GM21423 (cell line): ENCODE measurements around the gene RSBN1L.

Experiments used
- ATAC-seq: cut with Tn5 transposase; IDR thresholded peaks from one replicate; pipeline ENCODE4 v1.9.1; 2021; ENCODE audit warnings: mild to moderate bottlenecking, moderate library complexity; ENCODE audit not compliant: unreplicated experiment

The RSBN1L gene

DNA sequence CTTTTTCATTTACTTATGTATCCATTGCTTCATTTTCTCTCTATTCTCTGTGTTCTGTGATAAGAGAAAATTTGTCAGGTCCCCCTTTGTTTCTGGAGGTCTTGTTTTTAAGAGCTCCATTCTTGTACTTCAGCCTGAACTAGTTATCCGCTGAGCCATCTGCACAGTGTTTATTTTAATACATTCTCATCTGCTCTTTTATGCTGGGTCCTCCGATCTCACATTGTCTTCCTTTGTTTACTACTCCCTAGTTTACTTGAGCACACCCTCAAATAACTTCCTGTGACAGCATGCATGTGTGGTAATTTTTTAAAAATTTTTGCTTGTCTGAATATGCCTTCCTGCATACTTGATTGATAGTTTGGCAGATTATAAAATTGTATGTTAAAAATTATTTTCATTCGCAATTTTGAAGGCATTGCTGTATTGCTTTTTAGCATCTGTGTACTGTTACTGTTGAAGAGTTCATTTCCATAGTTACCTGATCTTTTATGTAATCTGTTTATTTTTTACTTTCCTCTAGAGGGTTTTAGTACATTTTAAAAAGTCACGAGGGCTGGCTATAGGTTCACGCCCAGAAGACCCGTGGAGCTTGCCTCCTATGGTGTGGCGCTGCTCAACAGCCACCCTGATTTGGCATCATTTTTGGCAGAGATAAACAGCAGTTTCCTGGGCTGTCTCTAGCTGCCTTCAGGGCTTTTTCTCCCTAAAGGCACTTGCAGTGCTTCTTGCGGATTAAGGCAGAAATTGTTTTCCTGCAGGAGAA is 31.9 kb downstream of the RSBN1L start:
- ATAC-seq, result no peak

DNA sequence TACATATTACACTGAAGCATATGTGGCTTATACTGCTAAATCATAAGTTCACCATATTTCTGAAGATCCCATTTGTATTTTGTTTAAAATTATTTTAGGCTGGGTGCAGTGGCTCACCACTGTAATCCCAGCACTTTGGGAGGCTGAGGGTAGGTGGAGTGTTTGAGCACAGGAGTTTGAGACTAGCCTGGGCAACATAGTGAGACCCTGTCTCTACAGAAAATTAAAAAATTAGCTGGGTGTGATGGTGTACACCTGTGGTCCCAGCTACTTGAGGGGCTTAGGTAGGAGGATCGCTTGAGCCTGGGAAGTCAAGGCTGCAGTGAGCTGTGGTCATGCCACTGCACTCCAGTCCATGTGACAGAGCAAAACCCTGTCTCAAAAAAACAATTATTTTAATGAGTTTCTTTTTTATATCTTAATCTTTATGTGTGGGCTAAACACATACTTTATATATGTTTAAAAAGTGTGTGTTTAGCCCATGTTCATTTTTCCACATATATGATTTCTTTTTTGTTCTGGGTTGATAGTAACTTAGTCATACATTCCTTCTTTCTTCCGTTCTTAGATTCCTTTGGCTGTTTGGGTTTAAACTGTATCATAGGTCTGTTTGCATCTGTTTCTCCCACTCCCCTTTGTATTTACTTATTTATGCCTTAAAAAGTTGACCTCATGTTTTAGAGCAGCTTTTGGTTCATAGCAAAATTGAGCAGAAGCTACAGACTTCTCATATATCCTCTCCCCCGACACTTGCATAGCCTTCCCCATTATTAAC is 33.5 kb downstream of the RSBN1L start:
- no peak for ATAC-seq

DNA sequence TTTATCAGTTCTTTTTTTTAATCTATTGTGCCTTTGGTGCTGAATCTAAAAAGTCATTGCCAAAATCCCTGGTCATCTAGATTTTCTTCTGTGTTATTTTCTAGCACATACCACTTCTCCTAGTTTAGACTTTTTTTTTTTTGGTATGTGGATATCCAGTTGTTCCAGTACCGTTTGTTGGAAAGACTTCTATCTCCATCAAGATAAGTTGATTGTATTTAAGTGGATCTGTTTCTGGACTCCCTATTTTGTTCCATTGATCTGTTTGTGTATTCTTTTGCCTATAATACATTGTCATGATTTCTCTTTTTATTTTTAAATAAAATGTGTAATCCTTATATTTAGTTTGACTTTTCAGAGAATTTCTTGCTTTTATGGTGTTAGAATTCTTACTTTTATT is 35.5 kb downstream of the RSBN1L start:
- no peak for ATAC-seq

GRCh38 chr7:77734659-77735421 is 38.6 kb downstream of the RSBN1L start:
- ATAC-seq, result no peak

DNA sequence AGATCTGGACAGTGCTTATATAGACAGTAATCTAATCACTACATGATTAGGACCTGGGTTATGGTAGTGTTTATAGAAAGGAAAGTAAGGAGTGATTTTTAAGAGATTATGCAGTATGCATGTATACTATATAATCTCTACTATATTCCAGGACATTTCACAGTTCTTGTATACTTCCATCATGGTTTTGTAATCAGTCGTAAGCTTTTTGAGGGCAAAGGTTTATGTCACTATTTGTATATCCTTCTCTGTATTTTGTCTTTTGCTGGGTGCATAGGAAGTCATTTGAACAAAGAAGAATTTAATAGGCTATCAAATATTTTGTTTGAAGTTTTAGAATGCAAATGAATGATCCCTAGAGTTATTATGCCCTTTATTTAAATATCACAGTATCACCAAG is 39.2 kb downstream of the RSBN1L start:
- no peak for ATAC-seq

- no peak for ATAC-seq
These were observed 40.7 kb downstream of the RSBN1L start for GRCh38 chr7:77736991-77737390.

DNA sequence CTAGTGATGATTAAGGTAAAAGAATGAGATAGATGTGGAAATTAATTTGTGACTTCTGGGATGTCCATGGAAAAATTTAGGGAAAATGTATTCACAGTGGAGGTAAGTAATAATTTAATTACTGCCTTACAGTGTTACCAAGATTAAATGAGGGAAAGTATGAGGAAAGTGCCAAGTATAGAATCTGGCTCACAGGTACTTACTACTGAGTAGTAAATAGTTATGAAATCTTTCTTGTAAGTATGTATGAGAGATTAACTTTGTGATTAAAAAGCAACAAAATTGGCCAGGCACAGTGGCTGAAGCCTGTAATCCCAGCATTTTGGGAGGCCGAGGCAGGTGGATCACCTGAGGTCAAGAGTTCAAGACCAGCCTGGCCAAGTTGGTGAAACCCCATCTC is 42.1 kb downstream of the RSBN1L start:
- ATAC-seq, result no peak

GRCh38 chr7:77738871-77739270 is 42.6 kb downstream of the RSBN1L start:
- ATAC-seq, result no peak

DNA sequence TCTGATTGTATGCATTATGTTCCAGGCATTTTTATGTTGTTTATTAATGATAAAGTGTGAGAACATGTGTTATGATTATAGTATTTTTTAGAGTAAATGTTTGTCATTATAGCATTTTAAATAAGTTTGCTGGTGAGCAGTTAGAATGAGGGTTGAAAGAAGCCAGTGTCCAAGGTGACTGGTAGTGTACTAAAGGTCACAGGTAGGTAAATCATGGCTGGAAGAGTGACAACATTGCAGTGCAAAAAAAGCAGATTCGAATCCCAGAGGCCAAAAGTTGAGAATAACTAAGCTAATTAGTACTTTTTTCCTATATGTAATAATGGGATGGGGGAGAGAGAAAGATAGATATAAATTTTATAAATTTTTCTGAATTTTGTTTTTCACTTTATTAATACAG is 44.0 kb downstream of the RSBN1L start:
- no peak for ATAC-seq

DNA sequence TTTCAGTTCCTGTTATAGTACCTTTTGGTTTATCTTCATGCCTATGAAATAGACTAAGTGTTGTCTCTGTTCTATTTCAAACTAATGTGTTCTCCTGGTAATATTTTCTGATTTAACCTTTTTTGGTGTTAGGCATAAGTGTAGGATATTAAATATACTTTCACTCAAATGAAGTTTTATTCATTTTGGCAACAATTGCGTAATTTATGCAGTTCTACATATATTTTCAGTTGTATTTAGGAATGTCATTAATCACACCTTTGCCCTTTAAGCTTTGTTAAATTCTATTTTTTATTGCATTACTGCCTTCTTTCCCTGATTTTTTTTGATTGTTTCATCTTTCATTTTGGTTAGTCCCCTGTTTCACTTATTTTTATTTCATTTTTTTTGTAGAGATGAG is 47.3 kb downstream of the RSBN1L start:
- ATAC-seq, result no peak

- ATAC-seq, result no peak
These were observed 49.5 kb downstream of the RSBN1L start for GRCh38 chr7:77745746-77746145.

DNA sequence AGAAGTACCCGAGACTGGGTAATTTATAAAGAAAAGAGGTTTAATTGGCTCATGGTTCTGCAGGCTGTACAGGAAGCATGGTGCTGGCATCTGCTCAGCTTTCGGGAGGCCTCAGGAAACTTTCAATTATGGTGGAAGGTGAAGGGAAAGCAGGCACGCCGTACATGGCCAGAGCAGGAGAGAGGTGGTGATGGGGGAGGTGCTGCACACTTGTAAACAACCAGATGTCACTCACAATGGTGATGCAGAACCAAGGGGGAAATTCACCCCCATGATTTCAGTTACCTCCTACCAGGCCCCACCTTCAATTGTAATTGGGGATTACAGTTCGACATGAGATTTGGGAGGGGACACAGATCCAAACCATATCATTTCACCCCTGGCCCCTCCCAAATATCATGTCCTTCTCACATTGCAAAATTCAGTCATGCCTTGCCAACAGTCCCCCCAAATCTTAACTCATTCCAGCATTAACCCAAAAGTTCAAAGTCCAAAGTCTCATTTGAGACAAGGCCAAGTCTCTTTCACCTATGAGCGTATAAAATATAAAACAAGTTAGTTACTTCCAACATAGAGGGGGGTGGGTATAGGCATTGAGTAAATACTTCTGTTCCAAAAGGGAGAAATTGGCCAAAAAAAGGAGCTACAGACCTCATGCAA is 50.0 kb downstream of the RSBN1L start:
- ATAC-seq, result no peak

DNA sequence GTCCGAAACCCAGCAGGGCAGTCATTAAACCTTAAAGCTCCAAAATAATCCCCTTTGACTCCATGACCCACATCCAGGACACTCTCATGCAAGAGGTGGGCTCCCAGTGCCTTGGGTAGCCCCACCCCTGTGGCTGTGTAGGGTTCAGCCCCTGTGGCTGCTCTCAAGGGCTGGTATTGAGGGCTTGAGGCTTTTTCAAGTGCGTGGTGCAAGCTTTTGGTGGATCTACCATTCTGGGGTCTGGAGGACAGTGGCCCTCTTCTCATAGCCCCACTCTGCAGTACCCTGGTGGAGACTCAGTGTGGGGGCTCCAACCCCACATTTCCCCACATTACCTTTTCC is 50.5 kb downstream of the RSBN1L start:
- ATAC-seq, result no peak

GRCh38 chr7:77747178-77747577 is 50.9 kb downstream of the RSBN1L start:
- ATAC-seq, result no peak

- ATAC-seq, result no peak
These were observed 51.5 kb downstream of the RSBN1L start for GRCh38 chr7:77747718-77748117.

GRCh38 chr7:77752016-77752415 is 55.8 kb downstream of the RSBN1L start:
- no peak for ATAC-seq

- ATAC-seq, result no peak
These were observed 56.9 kb downstream of the RSBN1L start for GRCh38 chr7:77753173-77753572.

DNA sequence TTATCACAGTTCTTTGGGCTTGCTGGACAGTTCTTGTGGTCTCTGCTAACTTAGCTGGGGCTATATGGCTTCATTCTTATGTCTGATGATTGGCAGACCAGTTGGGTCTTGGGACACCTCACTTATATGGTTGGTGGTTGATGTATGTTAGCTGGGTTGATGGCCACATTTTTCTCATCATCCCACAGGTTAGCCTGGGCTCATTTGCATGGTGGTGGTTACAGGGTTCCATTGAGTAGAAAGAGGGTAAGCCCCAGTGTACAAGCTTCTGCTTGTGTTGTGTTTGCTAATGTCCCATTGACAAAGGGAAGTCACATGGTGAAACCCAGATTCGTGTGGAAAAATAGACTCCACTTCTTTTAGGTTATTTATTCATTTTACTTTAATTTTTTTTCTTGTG is 61.3 kb downstream of the RSBN1L start:
- ATAC-seq, result peak; percentile 93

GRCh38 chr7:77759294-77759889 is 63.1 kb downstream of the RSBN1L start:
- ATAC-seq, result no peak

DNA sequence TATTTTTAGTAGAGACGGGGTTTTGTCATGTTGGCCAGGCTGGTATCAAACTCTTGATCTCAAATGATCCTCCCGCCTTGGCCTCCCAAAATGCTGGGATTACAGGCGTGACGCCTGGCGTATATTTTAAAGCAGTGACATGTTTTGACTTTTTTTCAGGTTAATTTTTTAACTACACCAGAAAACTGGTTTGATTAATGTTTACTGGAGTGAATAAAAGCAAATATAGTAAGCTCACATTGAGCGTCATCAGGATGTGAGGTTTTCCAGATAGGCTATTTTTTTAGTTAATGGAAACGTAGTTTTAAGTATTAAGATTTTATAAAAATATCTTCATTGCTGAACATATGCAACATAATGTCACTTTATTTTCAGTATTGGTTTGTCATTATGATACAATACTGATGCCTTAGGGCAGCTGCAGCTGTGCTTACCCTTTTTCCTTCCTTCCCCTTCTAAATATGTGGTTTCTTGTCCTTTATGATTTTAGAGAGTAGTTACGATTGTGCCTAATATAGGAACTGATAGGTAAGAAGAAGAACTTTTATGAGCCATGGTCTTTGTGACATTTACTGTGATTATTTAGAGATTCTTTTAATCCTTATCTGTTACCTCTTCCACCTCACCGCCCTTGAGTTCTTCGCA is 64.7 kb downstream of the RSBN1L start:
- ATAC-seq, result no peak
